CD14-positive monocyte (primary cell): ENCODE measurements around the gene SMCP. TPM values are rescaled to one million over a fixed set of nuclear protein-coding genes. Genes with fewer than 3 reads are reported as not detected.

Experiments used
- DNase-seq, 3 donors: peaks; one replicate each; pipeline ENCODE4 v3.0.0-alpha.2; 2011 to 2022
- H2AFZ ChIP-seq: 2 replicates; pipeline ENCODE4 v1.6.0; 2012; ENCODE audit warnings: mild to moderate bottlenecking, low read depth, low read length, inconsistent platforms; ENCODE audit not compliant: insufficient read depth, poor library complexity, severe bottlenecking
- H3K27ac ChIP-seq, 2 donors: 1 replicate in 1 of 2; 2 replicates in 1 of 2; pipeline ENCODE4 v1.5.1; 2012 to 2013; ENCODE audit warnings: low read length in 2 of 2, control low read depth in 1 of 2, inconsistent platforms in 1 of 2, low read depth in 1 of 2, mild to moderate bottlenecking in 1 of 2
- H3K27me3 ChIP-seq, 2 donors: one replicate each; pipeline versions ENCODE4 v1.6.0 to v1.6.1; 2011 to 2013; ENCODE audit warnings: low read length in 2 of 2; ENCODE audit not compliant: control insufficient read depth in 2 of 2, insufficient read depth in 2 of 2
- H3K36me3 ChIP-seq, 2 donors: replicated peaks in 1 of 2; 1 replicate in 1 of 2; 2 replicates in 1 of 2; pipeline versions ENCODE4 v1.5.1 to v1.6.1; 2012 to 2013; ENCODE audit warnings: low read length in 2 of 2, control low read depth in 1 of 2, inconsistent platforms in 1 of 2, mild to moderate bottlenecking in 1 of 2; ENCODE audit not compliant: insufficient read depth in 2 of 2, control insufficient read depth in 1 of 2
- H3K4me1 ChIP-seq, 2 donors: 1 replicate in 1 of 2; 2 replicates in 1 of 2; pipeline versions ENCODE4 v1.5.1 to v1.6.1; 2012 to 2013; ENCODE audit warnings: low read length in 2 of 2, control low read depth in 1 of 2, inconsistent platforms in 1 of 2, mild to moderate bottlenecking in 1 of 2, moderate library complexity in 1 of 2; ENCODE audit not compliant: insufficient read depth in 2 of 2, control insufficient read depth in 1 of 2
- H3K4me2 ChIP-seq: replicated peaks from 2 replicates; pipeline ENCODE3; 2012; ENCODE audit warnings: low read length, moderate library complexity, mild to moderate bottlenecking; ENCODE audit not compliant: poor library complexity, severe bottlenecking; ENCODE audit errors: extremely low read depth
- H3K4me3 ChIP-seq, 3 experiments: fragments of 200-600 bp in 1 of 3; sonication (generic) in 1 of 3; replicated peaks in 1 of 3; 1 replicate in 2 of 3; 2 replicates in 1 of 3; pipeline ENCODE4 v1.5.1; 2011 to 2013; ENCODE audit warnings: low read length in 3 of 3, mild to moderate bottlenecking in 3 of 3, control low read depth in 2 of 3, low read depth in 2 of 3, inconsistent platforms in 1 of 3, moderate library complexity in 1 of 3
- H3K79me2 ChIP-seq: 2 replicates; pipeline ENCODE4 v1.6.0; 2012; ENCODE audit warnings: mild to moderate bottlenecking, control low read depth, inconsistent platforms, low read length, moderate library complexity; ENCODE audit not compliant: insufficient read depth
- H3K9ac ChIP-seq: 2 replicates; pipeline ENCODE4 v1.6.0; 2017; ENCODE audit warnings: low read length, mild to moderate bottlenecking; ENCODE audit not compliant: insufficient read depth, poor library complexity, severe bottlenecking
- H3K9me3 ChIP-seq, 2 donors: replicated peaks in 1 of 2; 1 replicate in 1 of 2; 2 replicates in 1 of 2; pipeline versions ENCODE4 v1.5.1 to v1.6.1; 2012 to 2013; ENCODE audit warnings: low read length in 2 of 2, control low read depth in 1 of 2; ENCODE audit not compliant: control insufficient read depth in 1 of 2, insufficient read depth in 1 of 2
- H4K20me1 ChIP-seq: 2 replicates; pipeline ENCODE4 v1.6.0; 2012; ENCODE audit warnings: mild to moderate bottlenecking, low read length, control low read depth, moderate library complexity; ENCODE audit not compliant: insufficient read depth
- H3K27ac Mint-ChIP-seq, 7 donors: one replicate each; pipeline ENCODE4 v1.8.0; 2020; ENCODE audit warnings: mild to moderate bottlenecking in 7 of 7, mixed read lengths in 7 of 7, moderate library complexity in 6 of 7, inconsistent platforms in 2 of 7
- H3K27me3 Mint-ChIP-seq, 3 donors: one replicate each; pipeline ENCODE4 v1.8.0; 2021 to 2022; ENCODE audit warnings: low read depth in 3 of 3, mild to moderate bottlenecking in 3 of 3, mixed read lengths in 3 of 3, moderate library complexity in 3 of 3, inconsistent platforms in 1 of 3
- H3K36me3 Mint-ChIP-seq, 2 donors: one replicate each; pipeline ENCODE4 v1.8.0; 2020; ENCODE audit warnings: mixed read lengths in 2 of 2, inconsistent platforms in 1 of 2, mild to moderate bottlenecking in 1 of 2
- H3K4me1 Mint-ChIP-seq: one replicate; pipeline ENCODE4 v1.8.0; 2020; ENCODE audit warnings: mild to moderate bottlenecking, mixed read lengths
- H3K4me3 Mint-ChIP-seq, 2 donors: one replicate each; pipeline ENCODE4 v1.8.0; 2020; ENCODE audit warnings: mild to moderate bottlenecking in 2 of 2, mixed read lengths in 2 of 2, moderate library complexity in 1 of 2
- H3K9me3 Mint-ChIP-seq, 7 donors: one replicate each; pipeline ENCODE4 v1.8.0; 2020 to 2022; ENCODE audit warnings: mixed read lengths in 7 of 7, mild to moderate bottlenecking in 6 of 7, moderate library complexity in 6 of 7, inconsistent platforms in 2 of 7
- WGBS: methylation state at CpG from one replicate; pipeline ENCODE4 v1.1.5; 2013; ENCODE audit warnings: missing lambda C conversion rate; ENCODE audit not compliant: insufficient coverage; 5-methylcytosine and 5-hydroxymethylcytosine counted together
- intact Hi-C, 2 donors: fragments of 100-400 bp; cut with micrococcal nuclease; formaldehyde crosslinking; loops; one replicate each; pipeline versions ENCODE4 v1.15.0 to v1.15.1; 2023
- polyA plus RNA-seq, 3 donors: library from polyadenylated mRNA; depleted of rRNA in 1 of 3; unstranded in 2 of 3; stranded (reverse) in 1 of 3; fragments of 300-500 nt in 2 of 3; fragments of >200 nt in 1 of 3; fragmentation: Illumina TruSeq in 2 of 3; gene quantifications; 1 replicate in 2 of 3; 2 replicates in 1 of 3; pipeline ENCODE4 v1.2.3, GENCODE V29; 2012 to 2021
- TF ChIP-seq, protein P1 (sequence below): fragments of 200-600 bp; IDR thresholded peaks from one replicate; pipeline ENCODE4 v1.8.0; 2022; ENCODE audit warnings: antibody characterized with exemption, mild to moderate bottlenecking

The SMCP gene
- polyA plus RNA-seq, 3 donors: not detected

- intact Hi-C loops: no loop called here
- Histone ChIP-seq H3K4me2 (no peak overlapping the region), H3K27ac (no peak overlapping the region), H3K4me1 (no peaks in the 10 kb centered on the region), H3K79me2 (no peaks in the 10 kb centered on the region), H2AFZ (no peak overlapping the region), H3K36me3 (no peaks in the 10 kb centered on the region), H3K9me3 (no peaks in the 10 kb centered on the region), H3K4me3 (no peak overlapping the region), H3K27me3 (peaks cover 0 to 3% of the 10 kb centered on the region in 2 donors), H4K20me1 (no peaks in the 10 kb centered on the region), H3K9ac (no peak overlapping the region)
- Mint-ChIP-seq H3K36me3 (no peaks in the 10 kb centered on the region), H3K27me3 (peaks cover 0 to 10% (median 7%) of the 10 kb centered on the region in 3 donors), H3K27ac (no peak overlapping the region), H3K4me1 (peaks cover 5% of the 10 kb centered on the region), H3K4me3 (no peak overlapping the region), H3K9me3 (peaks cover 0 to 3% (median 2%) of the 10 kb centered on the region in 7 donors)
- DNase-seq: no peak
- WGBS: 100% methylated on average over 2 of the region's 4 CpGs
- TF ChIP-seq, protein P1, sequence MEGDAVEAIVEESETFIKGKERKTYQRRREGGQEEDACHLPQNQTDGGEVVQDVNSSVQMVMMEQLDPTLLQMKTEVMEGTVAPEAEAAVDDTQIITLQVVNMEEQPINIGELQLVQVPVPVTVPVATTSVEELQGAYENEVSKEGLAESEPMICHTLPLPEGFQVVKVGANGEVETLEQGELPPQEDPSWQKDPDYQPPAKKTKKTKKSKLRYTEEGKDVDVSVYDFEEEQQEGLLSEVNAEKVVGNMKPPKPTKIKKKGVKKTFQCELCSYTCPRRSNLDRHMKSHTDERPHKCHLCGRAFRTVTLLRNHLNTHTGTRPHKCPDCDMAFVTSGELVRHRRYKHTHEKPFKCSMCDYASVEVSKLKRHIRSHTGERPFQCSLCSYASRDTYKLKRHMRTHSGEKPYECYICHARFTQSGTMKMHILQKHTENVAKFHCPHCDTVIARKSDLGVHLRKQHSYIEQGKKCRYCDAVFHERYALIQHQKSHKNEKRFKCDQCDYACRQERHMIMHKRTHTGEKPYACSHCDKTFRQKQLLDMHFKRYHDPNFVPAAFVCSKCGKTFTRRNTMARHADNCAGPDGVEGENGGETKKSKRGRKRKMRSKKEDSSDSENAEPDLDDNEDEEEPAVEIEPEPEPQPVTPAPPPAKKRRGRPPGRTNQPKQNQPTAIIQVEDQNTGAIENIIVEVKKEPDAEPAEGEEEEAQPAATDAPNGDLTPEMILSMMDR: no peak
Observed at GRCh38 chr1:152884966-152885624, 7.0 kb downstream of the SMCP start.

DNA sequence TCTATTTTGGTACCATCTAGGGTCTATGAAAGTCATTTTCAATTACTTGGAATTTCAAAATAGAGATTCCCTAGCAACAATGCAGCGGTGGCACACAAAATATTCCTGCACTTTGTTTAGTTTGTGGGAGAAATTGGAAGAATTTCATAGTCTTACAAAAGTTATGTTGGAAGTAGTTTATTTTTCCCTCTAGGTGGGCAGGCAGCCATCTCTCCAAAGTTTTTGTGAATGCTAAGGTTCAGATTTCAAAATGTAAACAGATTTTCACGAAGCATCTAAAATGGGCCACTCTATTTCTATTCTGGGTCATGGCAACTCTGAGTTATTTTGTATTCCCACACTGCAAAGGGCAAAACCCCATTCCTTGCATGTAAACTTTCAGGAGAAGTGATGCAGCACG lies 8.0 kb downstream of the SMCP start:
- no peak overlapping the region for H3K27ac ChIP-seq
- WGBS: 46% methylated on average over 2 of the region's 3 CpGs

More for the DNA sequence above, 8.0 kb downstream of the SMCP start:
- H3K4me3 ChIP-seq: no peak overlapping the region
- H4K20me1 ChIP-seq: no peaks in the 10 kb centered on the region
- H3K9me3 Mint-ChIP-seq: peaks cover 0 to 3% (median 1%) of the 10 kb centered on the region in 7 donors
- no peak for DNase-seq
- H3K9me3 ChIP-seq: no peaks in the 10 kb centered on the region
- peaks cover 0 to 3% of the 10 kb centered on the region in 2 donors for H3K27me3 ChIP-seq
- H3K36me3 ChIP-seq: no peaks in the 10 kb centered on the region
- no peaks in the 10 kb centered on the region for H3K4me1 ChIP-seq
- H3K79me2 ChIP-seq: no peaks in the 10 kb centered on the region
- TF ChIP-seq, protein P1: no peak
- peaks cover 5% of the 10 kb centered on the region for H3K4me1 Mint-ChIP-seq
- no peak overlapping the region for H3K9ac ChIP-seq
- H3K27ac Mint-ChIP-seq: no peak overlapping the region
- no peak overlapping the region for H3K4me2 ChIP-seq
- H3K36me3 Mint-ChIP-seq: no peaks in the 10 kb centered on the region
- intact Hi-C loops: no loop called here
- no peak overlapping the region for H2AFZ ChIP-seq
- H3K27me3 Mint-ChIP-seq: peaks cover 1 to 10% (median 7%) of the 10 kb centered on the region in 3 donors
- no peak overlapping the region for H3K4me3 Mint-ChIP-seq
